Lower lobe of right lung (tissue), 2 donors: Measurements from ENCODE around the gene LAGE3. TPM values are rescaled to one million over a fixed set of nuclear protein-coding genes. Genes with fewer than 3 reads are reported as not detected.

Experiments used
- ATAC-seq, 2 donors: fragments of 200-7000 bp; cut with Tn5 transposase; one replicate each; pipeline ENCODE4 v1.9.1; 2020 to 2022; ENCODE audit warnings: mild to moderate bottlenecking in 2 of 2, moderate library complexity in 2 of 2
- DNase-seq: peaks from one replicate; pipeline ENCODE4 v3.0.0-alpha.2; 2020
- H3K27ac ChIP-seq: fragments of 200-600 bp; one replicate; pipeline ENCODE4 v1.8.0; 2022
- H3K27me3 ChIP-seq: fragments of 200-600 bp; one replicate; pipeline ENCODE4 v1.8.0; 2022; ENCODE audit warnings: low read depth
- H3K36me3 ChIP-seq: fragments of 200-600 bp; one replicate; pipeline ENCODE4 v1.8.0; 2022; ENCODE audit warnings: mild to moderate bottlenecking
- H3K4me1 ChIP-seq: fragments of 200-600 bp; one replicate; pipeline ENCODE4 v1.8.0; 2022
- H3K4me3 ChIP-seq: fragments of 200-600 bp; one replicate; pipeline ENCODE4 v1.8.0; 2022; ENCODE audit warnings: mild to moderate bottlenecking
- H3K9me3 ChIP-seq: fragments of 200-600 bp; one replicate; pipeline ENCODE4 v1.8.0; 2022
- CTCF ChIP-seq: fragments of 200-600 bp; IDR thresholded peaks from one replicate; pipeline ENCODE4 v1.8.0; 2022; ENCODE audit warnings: antibody characterized with exemption, mild to moderate bottlenecking
- intact Hi-C: fragments of 100-400 bp; cut with DNase I; formaldehyde crosslinking; loops from one replicate; pipeline ENCODE4 v1.11.0; 2022
- total RNA-seq: library from RNA; stranded (reverse); fragmentation: NEBNext Ultra II Directional; extraction: Animal tissue kit (Norgen Biotek cat#: 25700); gene quantifications from one replicate; pipeline ENCODE4 v1.2.1, GENCODE V29; 2021
- donor health status: DM: no; HTN: yes; CAD: no; lungs with severe emphysema.

The LAGE3 gene
- total RNA-seq, 1 donor from 2014 or later, result 20.4 TPM

GRCh38 chrX:154435171-154435733, 43.8 kb downstream of the LAGE3 start:
- no peak for TF ChIP-seq CTCF
- H3K27ac ChIP-seq, result no peak overlapping the region
- no peaks in the 10 kb centered on the region for H3K27me3 ChIP-seq
- H3K36me3 ChIP-seq, result peaks cover 45% of the 10 kb centered on the region
- no peaks in the 10 kb centered on the region for H3K9me3 ChIP-seq
- H3K4me1 ChIP-seq, result peaks cover 16% of the 10 kb centered on the region
- no peak for ATAC-seq
- no peak overlapping the region for H3K4me3 ChIP-seq
- DNase-seq, result no peak
- intact Hi-C loops, result no loop called here

- intact Hi-C loops, result no loop called here
- Histone ChIP-seq H3K9me3 (no peaks in the 10 kb centered on the region), H3K36me3 (peaks cover 38% of the 10 kb centered on the region), H3K27me3 (no peaks in the 10 kb centered on the region), H3K4me3 (no peak overlapping the region), H3K27ac (no peak overlapping the region), H3K4me1 (peaks cover 23% of the 10 kb centered on the region)
- ATAC-seq, result no peak
- TF ChIP-seq CTCF, result no peak
- no peak for DNase-seq
These were observed 44.5 kb downstream of the LAGE3 start for GRCh38 chrX:154434394-154435168.

- no peaks in the 10 kb centered on the region for H3K27me3 ChIP-seq
- H3K9me3 ChIP-seq, result no peaks in the 10 kb centered on the region
- DNase-seq (no peak), ATAC-seq (no peak)
- peaks cover 35% of the 10 kb centered on the region for H3K36me3 ChIP-seq
- H3K27ac ChIP-seq, result no peak overlapping the region
- intact Hi-C loops, result no loop called here
- H3K4me1 ChIP-seq, result peaks cover 21% of the 10 kb centered on the region
- H3K4me3 ChIP-seq, result no peak overlapping the region
- TF ChIP-seq CTCF, result no peak
These were observed 45.5 kb downstream of the LAGE3 start for GRCh38 chrX:154433605-154434004.

GRCh38 chrX:154432210-154432609, 46.9 kb downstream of the LAGE3 start:
- Histone ChIP-seq H3K27me3 (no peaks in the 10 kb centered on the region), H3K4me1 (peaks cover 23% of the 10 kb centered on the region), H3K9me3 (no peaks in the 10 kb centered on the region), H3K36me3 (peaks cover 35% of the 10 kb centered on the region), H3K27ac (no peak overlapping the region), H3K4me3 (no peak overlapping the region)
- TF ChIP-seq CTCF, result no peak
- no peak for ATAC-seq
- DNase-seq, result no peak
- intact Hi-C loops, result no loop called here

GRCh38 chrX:154431341-154431740, 47.7 kb downstream of the LAGE3 start:
- DNase-seq (peak; percentile 75), ATAC-seq (peak; percentile 6 to 40)
- Histone ChIP-seq H3K9me3 (no peaks in the 10 kb centered on the region), H3K4me3 (peak overlapping the region; percentile 11), H3K27me3 (no peaks in the 10 kb centered on the region), H3K36me3 (peaks cover 35% of the 10 kb centered on the region), H3K27ac (no peak overlapping the region), H3K4me1 (peaks cover 25% of the 10 kb centered on the region)
- intact Hi-C loops, result no loop called here
- no peak for TF ChIP-seq CTCF
